ENCODE measurements around the gene PACSIN3.

PACSIN3 gene

GRCh38 chr11:47175746-47176327, 10.4 kb downstream of the PACSIN3 start:
- DNase-seq, result no peak

- DNase-seq, result no peak
These were observed 13.4 kb downstream of the PACSIN3 start for GRCh38 chr11:47172740-47173336.

GRCh38 chr11:47171856-47172255, 14.4 kb downstream of the PACSIN3 start:
- DNase-seq, result no peak

GRCh38 chr11:47171061-47171838, 15.0 kb downstream of the PACSIN3 start:
- DNase-seq, result no peak

GRCh38 chr11:47166368-47166767, 19.9 kb downstream of the PACSIN3 start:
- DNase-seq, result no peak

- DNase-seq, result no peak
These were observed 20.9 kb downstream of the PACSIN3 start for GRCh38 chr11:47165253-47165840.

GRCh38 chr11:47164321-47164720, 21.9 kb downstream of the PACSIN3 start:
- DNase-seq, result no peak

GRCh38 chr11:47163898-47164297, 22.3 kb downstream of the PACSIN3 start:
- no peak for DNase-seq

GRCh38 chr11:47163193-47163592, 23.0 kb downstream of the PACSIN3 start:
- no peak for DNase-seq

GRCh38 chr11:47162426-47162825, 23.8 kb downstream of the PACSIN3 start:
- no peak for DNase-seq

- no peak for DNase-seq
These were observed 24.3 kb downstream of the PACSIN3 start for GRCh38 chr11:47161890-47162289.

GRCh38 chr11:47161134-47161854, 24.9 kb downstream of the PACSIN3 start:
- DNase-seq, result peak; percentile 41

GRCh38 chr11:47160753-47161133, 25.5 kb downstream of the PACSIN3 start:
- no peak for DNase-seq

GRCh38 chr11:47158242-47158641, 28.0 kb downstream of the PACSIN3 start:
- DNase-seq, result no peak

- DNase-seq, result no peak
These were observed 28.4 kb downstream of the PACSIN3 start for GRCh38 chr11:47157805-47158204.

GRCh38 chr11:47156951-47157350, 29.3 kb downstream of the PACSIN3 start:
- no peak for DNase-seq

- no peak for DNase-seq
These were observed 29.9 kb downstream of the PACSIN3 start for GRCh38 chr11:47156333-47156732.

- DNase-seq, result no peak
These were observed 30.4 kb downstream of the PACSIN3 start for GRCh38 chr11:47155879-47156278.

GRCh38 chr11:47154616-47155570, 31.3 kb downstream of the PACSIN3 start:
- DNase-seq, result no peak

- DNase-seq, result peak; percentile 32
These were observed 33.0 kb downstream of the PACSIN3 start for GRCh38 chr11:47152953-47153950.
